ENCODE measurements around the gene TRPM3.
A peak's percentile ranks its signal among the peaks of the same experiment; 100 is the strongest.

Gene TRPM3

DNA sequence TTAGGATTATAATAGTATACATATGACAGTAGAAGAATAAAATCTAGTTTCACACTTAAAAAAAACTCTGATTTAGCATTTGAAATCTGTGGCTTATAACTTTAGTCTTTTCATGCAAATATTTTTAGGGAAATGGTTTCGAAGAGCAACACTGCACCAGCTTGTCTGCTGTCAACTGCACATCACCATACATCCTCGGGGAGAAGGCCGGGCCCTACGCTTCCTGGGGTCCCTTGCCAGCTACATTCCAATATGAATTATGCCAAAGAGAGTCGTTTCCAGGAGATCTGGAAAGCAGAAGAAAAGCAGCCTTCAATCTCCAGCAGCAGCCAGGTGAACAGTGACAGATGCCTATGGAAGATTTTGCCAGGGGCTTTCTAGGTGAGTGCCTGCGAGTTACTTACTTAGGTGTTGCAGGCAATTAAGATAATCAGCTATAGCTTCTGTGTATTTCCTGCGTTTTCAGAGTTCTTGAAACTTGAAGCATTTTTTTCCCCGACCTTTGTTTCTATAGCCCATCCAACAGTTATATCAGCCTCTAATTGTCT is 166.8 kb downstream of the TRPM3 start:
- DNase-seq, result peak in 1 of 2 donors; percentile 40
- peak overlapping the region; percentile 59 for H3K27ac ChIP-seq (ENCODE audit: low read depth, low read length)
- no peak overlapping the region for H4K8ac ChIP-seq (ENCODE audit: low read depth, low read length)
- no peak overlapping the region for H3K4ac ChIP-seq (ENCODE audit: low read depth, low read length)
- H3K79me1 ChIP-seq (ENCODE audit: low read length), result peaks cover 3% of the 10 kb centered on the region
- H3K9me3 ChIP-seq (ENCODE audit: insufficient read depth, low read depth, low read length), result no peaks in the 10 kb centered on the region
- H4K12ac ChIP-seq (ENCODE audit: low read depth, low read length), result no peak overlapping the region
- H3K36me3 ChIP-seq (ENCODE audit: control insufficient read depth in 1 of 2, insufficient read depth in 2 of 2, low read length in 2 of 2), result no peaks in the 10 kb centered on the region
- no peak overlapping the region for H3K23ac ChIP-seq (ENCODE audit: low read length)
- no peaks in the 10 kb centered on the region for H3K27me3 ChIP-seq (ENCODE audit: insufficient read depth, low read length)
- H3K9ac ChIP-seq (ENCODE audit: low read length), result no peak overlapping the region
- no peak overlapping the region for H2AFZ ChIP-seq (ENCODE audit: insufficient read depth, low read length, poor library complexity)
- no CpG with 5 or more reads among the region's 8 CpGs for WGBS (ENCODE audit: extremely low coverage, insufficient coverage, insufficient read length)
- peak overlapping the region; percentile 36 for H3K4me2 ChIP-seq (ENCODE audit: low read length)
- no peak overlapping the region for H2BK120ac ChIP-seq (ENCODE audit: insufficient read depth, low read length, poor library complexity)
- no peak overlapping the region for H2AK5ac ChIP-seq (ENCODE audit: low read length)
- H3K4me1 ChIP-seq (ENCODE audit: control insufficient read depth in 1 of 2, insufficient read depth in 2 of 2, low read length in 2 of 2), result peaks cover 6 to 11% of the 10 kb centered on the region in 2 experiments
- H3K14ac ChIP-seq (ENCODE audit: low read length), result no peak overlapping the region
- H2BK12ac ChIP-seq (ENCODE audit: low read length), result no peak overlapping the region
- no peak overlapping the region for H2BK5ac ChIP-seq (ENCODE audit: low read depth, low read length, poor library complexity)
- H3K79me2 ChIP-seq (ENCODE audit: control insufficient read depth, insufficient read depth, low read length, poor library complexity), result no peaks in the 10 kb centered on the region
- no peak overlapping the region for H3K18ac ChIP-seq (ENCODE audit: low read length)
- H4K91ac ChIP-seq (ENCODE audit: low read depth, low read length), result no peak overlapping the region
- H3K4me3 ChIP-seq (ENCODE audit: low read depth, low read length), result no peak overlapping the region

DNA sequence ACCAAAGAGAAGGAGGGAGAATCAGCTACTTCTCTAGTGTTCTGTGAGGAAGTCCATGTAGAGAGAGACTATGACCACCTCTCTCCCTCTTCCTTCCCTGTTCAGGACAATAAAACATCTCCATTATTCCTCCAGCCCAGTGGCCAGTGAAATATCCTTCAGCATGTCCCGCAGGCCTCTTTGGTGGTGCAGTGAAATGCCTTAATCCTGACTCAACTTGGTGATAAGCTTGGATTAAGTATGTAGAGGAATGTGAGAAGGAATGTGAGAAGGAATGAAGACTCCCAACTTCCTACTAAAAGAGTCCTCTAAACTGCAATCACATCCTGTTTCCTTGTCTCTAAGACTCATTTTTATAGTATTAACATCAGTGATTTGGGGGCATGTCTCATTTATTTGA is 167.3 kb downstream of the TRPM3 start:
- H3K27me3 ChIP-seq (ENCODE audit: insufficient read depth, low read length), result no peaks in the 10 kb centered on the region
- no peak overlapping the region for H2BK5ac ChIP-seq (ENCODE audit: low read depth, low read length, poor library complexity)
- no peaks in the 10 kb centered on the region for H3K79me2 ChIP-seq (ENCODE audit: control insufficient read depth, insufficient read depth, low read length, poor library complexity)
- no peak overlapping the region for H4K91ac ChIP-seq (ENCODE audit: low read depth, low read length)
- no CpG with 5 or more reads among the region's 1 CpG for WGBS (ENCODE audit: extremely low coverage, insufficient coverage, insufficient read length)
- H2BK120ac ChIP-seq (ENCODE audit: insufficient read depth, low read length, poor library complexity), result no peak overlapping the region
- H3K14ac ChIP-seq (ENCODE audit: low read length), result no peak overlapping the region
- no peaks in the 10 kb centered on the region for H3K9me3 ChIP-seq (ENCODE audit: insufficient read depth, low read depth, low read length)
- no peak overlapping the region for H3K4ac ChIP-seq (ENCODE audit: low read depth, low read length)
- H3K36me3 ChIP-seq (ENCODE audit: control insufficient read depth in 1 of 2, insufficient read depth in 2 of 2, low read length in 2 of 2), result no peaks in the 10 kb centered on the region
- no peak overlapping the region for H2BK12ac ChIP-seq (ENCODE audit: low read length)
- peak; percentile 71 to 88 for DNase-seq
- H3K4me1 ChIP-seq (ENCODE audit: control insufficient read depth in 1 of 2, insufficient read depth in 2 of 2, low read length in 2 of 2), result peaks cover 6 to 11% of the 10 kb centered on the region in 2 experiments
- no peak overlapping the region for H2AFZ ChIP-seq (ENCODE audit: insufficient read depth, low read length, poor library complexity)
- no peak overlapping the region for H4K8ac ChIP-seq (ENCODE audit: low read depth, low read length)
- no peak overlapping the region for H3K4me2 ChIP-seq (ENCODE audit: low read length)
- no peak overlapping the region for H3K9ac ChIP-seq (ENCODE audit: low read length)
- H3K23ac ChIP-seq (ENCODE audit: low read length), result no peak overlapping the region
- H2AK5ac ChIP-seq (ENCODE audit: low read length), result no peak overlapping the region
- peak overlapping the region; percentile 56 for H3K27ac ChIP-seq (ENCODE audit: low read depth, low read length)
- H3K79me1 ChIP-seq (ENCODE audit: low read length), result peaks cover 3% of the 10 kb centered on the region
- H3K4me3 ChIP-seq (ENCODE audit: low read depth, low read length), result no peak overlapping the region
- no peak overlapping the region for H3K18ac ChIP-seq (ENCODE audit: low read length)
- H4K12ac ChIP-seq (ENCODE audit: low read depth, low read length), result no peak overlapping the region

DNA sequence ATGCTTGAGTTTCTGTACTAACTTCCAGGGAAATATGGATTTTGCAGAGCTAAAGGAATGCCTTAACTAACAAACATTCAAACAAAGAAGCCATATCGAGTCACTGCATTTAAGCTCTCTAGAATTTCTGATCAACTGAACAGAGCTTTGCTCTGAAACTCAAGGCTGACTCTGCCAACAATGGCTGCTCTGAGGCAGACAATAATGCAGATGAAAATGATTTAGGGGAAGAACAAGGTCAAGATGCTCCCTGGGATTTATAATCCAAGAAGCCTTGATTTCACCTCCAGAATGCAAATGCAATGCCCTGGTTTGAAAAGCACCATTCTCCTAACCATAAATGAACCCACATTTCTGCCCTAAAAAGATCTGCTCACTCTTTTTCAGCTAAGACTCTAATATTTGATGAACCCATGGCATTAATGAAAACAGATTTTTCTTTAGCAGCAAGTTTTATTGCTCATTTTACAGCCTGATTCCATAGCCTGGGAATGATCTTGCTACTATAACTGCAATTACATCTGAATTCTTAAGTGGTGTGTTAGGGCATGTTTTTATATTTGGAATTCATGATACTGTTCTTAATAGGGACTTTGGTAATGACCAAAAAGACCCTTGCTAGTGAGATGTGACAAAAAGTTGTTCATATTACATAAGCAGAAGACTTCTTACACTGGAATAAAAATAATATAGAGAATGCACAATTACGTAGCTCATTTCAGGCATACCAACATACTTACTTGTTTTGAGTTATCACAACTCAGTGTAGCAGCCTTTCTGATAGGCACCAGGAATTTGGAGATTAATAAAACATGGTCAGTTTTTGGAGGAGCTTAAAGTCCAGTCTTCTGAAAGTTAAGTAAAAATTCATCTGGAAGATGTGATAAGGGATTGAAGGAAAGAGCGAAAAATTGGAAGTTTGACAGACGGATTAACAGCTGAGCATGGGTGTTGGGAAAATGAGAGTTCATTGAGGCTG is 169.4 kb downstream of the TRPM3 start:
- no peak overlapping the region for H2BK120ac ChIP-seq (ENCODE audit: insufficient read depth, low read length, poor library complexity)
- 100% methylated on average over 2 of the region's 4 CpGs for WGBS (ENCODE audit: extremely low coverage, insufficient coverage, insufficient read length)
- no peak overlapping the region for H3K14ac ChIP-seq (ENCODE audit: low read length)
- peaks cover 6 to 11% of the 10 kb centered on the region in 2 experiments for H3K4me1 ChIP-seq (ENCODE audit: control insufficient read depth in 1 of 2, insufficient read depth in 2 of 2, low read length in 2 of 2)
- peak in 1 of 2 donors; percentile 53 for DNase-seq
- H3K79me1 ChIP-seq (ENCODE audit: low read length), result peaks cover 3% of the 10 kb centered on the region
- no peaks in the 10 kb centered on the region for H3K9me3 ChIP-seq (ENCODE audit: insufficient read depth, low read depth, low read length)
- H2BK12ac ChIP-seq (ENCODE audit: low read length), result no peak overlapping the region
- no peak overlapping the region for H3K4me2 ChIP-seq (ENCODE audit: low read length)
- no peaks in the 10 kb centered on the region for H3K79me2 ChIP-seq (ENCODE audit: control insufficient read depth, insufficient read depth, low read length, poor library complexity)
- H3K18ac ChIP-seq (ENCODE audit: low read length), result no peak overlapping the region
- no peak overlapping the region for H3K27ac ChIP-seq (ENCODE audit: low read depth, low read length)
- no peak overlapping the region for H2AK5ac ChIP-seq (ENCODE audit: low read length)
- no peak overlapping the region for H4K91ac ChIP-seq (ENCODE audit: low read depth, low read length)
- H3K36me3 ChIP-seq (ENCODE audit: control insufficient read depth in 1 of 2, insufficient read depth in 2 of 2, low read length in 2 of 2), result no peaks in the 10 kb centered on the region
- H3K23ac ChIP-seq (ENCODE audit: low read length), result no peak overlapping the region
- H3K4ac ChIP-seq (ENCODE audit: low read depth, low read length), result no peak overlapping the region
- no peak overlapping the region for H3K4me3 ChIP-seq (ENCODE audit: low read depth, low read length)
- H4K8ac ChIP-seq (ENCODE audit: low read depth, low read length), result no peak overlapping the region
- H3K9ac ChIP-seq (ENCODE audit: low read length), result no peak overlapping the region
- no peaks in the 10 kb centered on the region for H3K27me3 ChIP-seq (ENCODE audit: insufficient read depth, low read length)
- H4K12ac ChIP-seq (ENCODE audit: low read depth, low read length), result no peak overlapping the region
- no peak overlapping the region for H2BK5ac ChIP-seq (ENCODE audit: low read depth, low read length, poor library complexity)
- no peak overlapping the region for H2AFZ ChIP-seq (ENCODE audit: insufficient read depth, low read length, poor library complexity)

DNA sequence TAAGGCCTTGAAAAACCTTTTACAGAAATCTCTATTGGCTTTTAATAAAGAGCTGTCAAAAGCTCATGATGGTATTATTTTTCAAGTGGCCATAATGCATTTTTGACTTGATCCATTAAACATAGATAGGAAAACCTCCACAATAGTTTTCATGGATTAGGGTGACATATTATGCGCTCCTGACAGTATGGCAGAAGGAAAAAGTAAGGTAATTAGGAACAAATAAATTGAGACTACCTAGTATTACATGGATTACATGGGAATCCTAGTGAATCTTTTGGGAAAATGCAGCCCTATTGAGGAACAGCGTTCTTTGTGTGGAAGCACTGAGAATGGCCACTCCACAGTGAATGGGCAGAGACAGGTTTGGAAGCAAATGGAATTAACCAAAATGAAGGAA is 171.2 kb downstream of the TRPM3 start:
- Histone ChIP-seq H3K4me1 (ENCODE audit: control insufficient read depth in 1 of 2, insufficient read depth in 2 of 2, low read length in 2 of 2) (peaks cover 6 to 11% of the 10 kb centered on the region in 2 experiments), H3K14ac (ENCODE audit: low read length) (no peak overlapping the region), H3K9me3 (ENCODE audit: insufficient read depth, low read depth, low read length) (no peaks in the 10 kb centered on the region), H3K4ac (ENCODE audit: low read depth, low read length) (no peak overlapping the region), H3K27me3 (ENCODE audit: insufficient read depth, low read length) (no peaks in the 10 kb centered on the region), H3K79me1 (ENCODE audit: low read length) (peaks cover 3% of the 10 kb centered on the region), H3K23ac (ENCODE audit: low read length) (no peak overlapping the region), H3K79me2 (ENCODE audit: control insufficient read depth, insufficient read depth, low read length, poor library complexity) (no peaks in the 10 kb centered on the region), H2AK5ac (ENCODE audit: low read length) (no peak overlapping the region), H3K36me3 (ENCODE audit: control insufficient read depth in 1 of 2, insufficient read depth in 2 of 2, low read length in 2 of 2) (no peaks in the 10 kb centered on the region), H3K27ac (ENCODE audit: low read depth, low read length) (no peak overlapping the region), H2BK12ac (ENCODE audit: low read length) (no peak overlapping the region), H3K18ac (ENCODE audit: low read length) (no peak overlapping the region), H4K8ac (ENCODE audit: low read depth, low read length) (no peak overlapping the region), H4K12ac (ENCODE audit: low read depth, low read length) (no peak overlapping the region), H2BK5ac (ENCODE audit: low read depth, low read length, poor library complexity) (no peak overlapping the region), H3K4me3 (ENCODE audit: low read depth, low read length) (no peak overlapping the region), H2BK120ac (ENCODE audit: insufficient read depth, low read length, poor library complexity) (no peak overlapping the region), H3K9ac (ENCODE audit: low read length) (no peak overlapping the region), H4K91ac (ENCODE audit: low read depth, low read length) (no peak overlapping the region), H2AFZ (ENCODE audit: insufficient read depth, low read length, poor library complexity) (no peak overlapping the region), H3K4me2 (ENCODE audit: low read length) (no peak overlapping the region)
- no peak for DNase-seq
- no CpG with 5 or more reads among the region's 2 CpGs for WGBS (ENCODE audit: extremely low coverage, insufficient coverage, insufficient read length)
